Progenitor cell of endocrine pancreas (in vitro differentiated cells): ENCODE results near the gene DLGAP5. TPM values are rescaled to one million over a fixed set of nuclear protein-coding genes. Genes with fewer than 3 reads are reported as not detected.

Experiments used
- DNase-seq: peaks from one replicate; pipeline ENCODE4 v3.0.0; 2021; ENCODE audit warnings: low spot score; ENCODE audit not compliant: unreplicated experiment
- H3K27ac Mint-ChIP-seq: 2 replicates; pipeline ENCODE4 v1.8.0; 2021; ENCODE audit warnings: mild to moderate bottlenecking, moderate library complexity, mixed read lengths
- H3K27me3 Mint-ChIP-seq: 2 replicates; pipeline ENCODE4 v1.8.0; 2021; ENCODE audit warnings: mixed read lengths
- H3K36me3 Mint-ChIP-seq: 2 replicates; pipeline ENCODE4 v1.8.0; 2022; ENCODE audit warnings: mixed read lengths; ENCODE audit not compliant: insufficient read depth
- H3K4me1 Mint-ChIP-seq: 2 replicates; pipeline ENCODE4 v1.8.0; 2021; ENCODE audit warnings: low read depth, mixed read lengths
- H3K4me3 Mint-ChIP-seq: 2 replicates; pipeline ENCODE4 v1.8.0; 2021; ENCODE audit warnings: low read depth, mild to moderate bottlenecking, moderate library complexity, mixed read lengths
- H3K9me3 Mint-ChIP-seq: 2 replicates; pipeline ENCODE4 v1.8.0; 2021; ENCODE audit warnings: low read depth, mixed read lengths
- total RNA-seq: library from RNA; stranded (reverse); gene quantifications from 2 replicates; pipeline ENCODE4 v1.2.1, GENCODE V29; 2021
- TF ChIP-seq, protein P1 (sequence below): fragments of 200-600 bp; sonication (generic); IDR thresholded peaks from one replicate; pipeline ENCODE4 v1.5.0; 2021; ENCODE audit warnings: antibody characterized with exemption, mild to moderate bottlenecking; ENCODE audit not compliant: unreplicated experiment

DLGAP5 gene
- total RNA-seq, 1 donor from 2014 or later, result 31.2 TPM

DNA sequence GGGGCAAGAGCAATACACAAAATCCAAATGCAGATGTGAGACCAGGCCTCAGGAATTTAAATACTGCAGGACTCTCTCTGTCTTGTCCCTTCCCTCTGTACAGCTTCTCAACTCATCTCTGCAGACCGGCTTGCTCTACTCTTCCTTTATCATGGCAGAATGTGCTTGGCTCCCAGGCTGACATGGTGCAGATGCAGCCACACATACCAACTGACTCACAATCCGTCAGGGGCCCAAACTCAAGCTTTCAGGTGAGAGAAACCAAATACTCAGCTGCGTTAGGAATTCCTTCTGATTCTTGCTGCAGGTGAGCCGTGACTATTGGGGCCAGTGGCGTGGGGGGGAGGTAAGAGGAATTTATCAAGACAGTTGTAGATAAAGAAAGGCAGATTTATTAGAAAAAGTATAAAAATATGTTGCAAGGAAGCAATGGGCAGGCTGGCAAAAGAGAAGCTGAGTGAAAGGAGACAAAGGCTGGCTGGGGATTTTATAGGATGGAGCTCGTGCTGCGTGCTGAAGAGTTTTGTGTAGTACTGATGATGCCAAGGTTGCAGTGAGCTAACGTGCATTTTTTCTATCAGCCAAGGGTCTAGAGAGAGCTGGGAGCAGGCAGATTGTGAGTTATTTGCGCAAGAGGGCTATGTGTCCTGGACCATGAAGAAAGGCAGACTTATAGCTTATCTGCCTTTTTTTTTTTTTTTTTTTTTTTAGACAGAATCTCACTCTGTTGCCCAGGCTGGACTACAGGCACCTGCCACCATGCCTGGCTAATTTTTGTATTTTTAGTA, 67.3 kb downstream of the DLGAP5 start:
- H3K4me1 Mint-ChIP-seq, result peaks cover 35% of the 10 kb centered on the region
- no peak overlapping the region for H3K27ac Mint-ChIP-seq
- no peak overlapping the region for H3K4me3 Mint-ChIP-seq

DNA sequence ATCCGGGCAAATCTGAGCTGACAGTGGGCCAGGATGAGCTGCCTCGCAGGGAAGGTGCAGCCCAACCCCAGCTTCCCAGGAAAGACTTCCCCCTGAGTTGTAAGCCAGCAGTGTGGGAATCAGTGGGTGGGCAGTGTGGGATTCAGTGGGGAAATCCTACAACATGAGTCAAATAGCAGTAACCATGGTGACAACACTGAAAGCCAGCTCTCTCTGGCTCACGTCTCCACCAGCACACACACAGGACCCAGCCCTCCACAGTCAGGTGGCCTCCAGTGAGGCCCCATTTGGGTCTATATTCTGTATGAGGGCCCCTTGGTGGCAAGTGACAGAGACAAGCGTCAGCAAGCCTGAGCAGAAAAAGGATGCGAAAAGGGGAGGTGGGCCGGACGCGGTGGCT, 68.3 kb downstream of the DLGAP5 start:
- no peak for DNase-seq
- Mint-ChIP-seq H3K27ac (peak overlapping the region; percentile 31), H3K9me3 (no peaks in the 10 kb centered on the region), H3K27me3 (peaks cover 10% of the 10 kb centered on the region), H3K36me3 (no peaks in the 10 kb centered on the region), H3K4me3 (no peak overlapping the region), H3K4me1 (peaks cover 32% of the 10 kb centered on the region)
- TF ChIP-seq, protein P1, sequence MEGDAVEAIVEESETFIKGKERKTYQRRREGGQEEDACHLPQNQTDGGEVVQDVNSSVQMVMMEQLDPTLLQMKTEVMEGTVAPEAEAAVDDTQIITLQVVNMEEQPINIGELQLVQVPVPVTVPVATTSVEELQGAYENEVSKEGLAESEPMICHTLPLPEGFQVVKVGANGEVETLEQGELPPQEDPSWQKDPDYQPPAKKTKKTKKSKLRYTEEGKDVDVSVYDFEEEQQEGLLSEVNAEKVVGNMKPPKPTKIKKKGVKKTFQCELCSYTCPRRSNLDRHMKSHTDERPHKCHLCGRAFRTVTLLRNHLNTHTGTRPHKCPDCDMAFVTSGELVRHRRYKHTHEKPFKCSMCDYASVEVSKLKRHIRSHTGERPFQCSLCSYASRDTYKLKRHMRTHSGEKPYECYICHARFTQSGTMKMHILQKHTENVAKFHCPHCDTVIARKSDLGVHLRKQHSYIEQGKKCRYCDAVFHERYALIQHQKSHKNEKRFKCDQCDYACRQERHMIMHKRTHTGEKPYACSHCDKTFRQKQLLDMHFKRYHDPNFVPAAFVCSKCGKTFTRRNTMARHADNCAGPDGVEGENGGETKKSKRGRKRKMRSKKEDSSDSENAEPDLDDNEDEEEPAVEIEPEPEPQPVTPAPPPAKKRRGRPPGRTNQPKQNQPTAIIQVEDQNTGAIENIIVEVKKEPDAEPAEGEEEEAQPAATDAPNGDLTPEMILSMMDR, result no peak

More for the DNA sequence above, 67.3 kb downstream of the DLGAP5 start:
- Mint-ChIP-seq H3K9me3 (no peaks in the 10 kb centered on the region), H3K36me3 (no peaks in the 10 kb centered on the region), H3K27me3 (peaks cover 13% of the 10 kb centered on the region)
- TF ChIP-seq, protein P1, result no peak
- no peak for DNase-seq

DNA sequence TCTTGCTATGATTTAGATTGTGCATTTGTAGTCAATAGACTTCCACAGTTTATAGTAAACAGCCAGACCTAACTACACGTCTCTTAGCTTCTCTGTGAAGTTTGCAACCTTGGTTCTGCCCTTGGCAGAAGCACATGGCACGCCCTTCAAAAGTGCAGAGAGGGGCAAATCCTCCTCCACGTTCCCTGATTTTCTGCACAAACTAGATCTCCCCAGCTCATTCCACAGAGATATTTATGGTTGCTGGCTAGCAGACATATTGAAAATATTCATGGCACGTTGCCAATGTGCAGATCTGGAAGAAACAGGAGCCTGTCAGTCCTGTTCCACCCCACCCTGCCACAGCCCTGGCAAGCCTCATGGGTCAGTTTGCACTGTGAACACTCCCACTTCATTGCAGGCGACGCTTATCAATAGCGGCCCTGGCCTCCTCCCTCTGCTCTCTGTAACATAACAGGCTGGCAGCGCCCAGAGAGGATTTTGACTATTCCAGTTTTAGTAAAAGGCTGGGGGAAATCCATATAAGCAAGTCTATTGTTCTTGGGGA, 68.9 kb downstream of the DLGAP5 start:
- peaks cover 27% of the 10 kb centered on the region for H3K4me1 Mint-ChIP-seq
- H3K36me3 Mint-ChIP-seq, result no peaks in the 10 kb centered on the region
- no peak overlapping the region for H3K4me3 Mint-ChIP-seq
- TF ChIP-seq, protein P1, result no peak
- H3K27ac Mint-ChIP-seq, result peak overlapping the region; percentile 31
- H3K9me3 Mint-ChIP-seq, result no peaks in the 10 kb centered on the region
- peaks cover 10% of the 10 kb centered on the region for H3K27me3 Mint-ChIP-seq
- DNase-seq, result no peak

DNA sequence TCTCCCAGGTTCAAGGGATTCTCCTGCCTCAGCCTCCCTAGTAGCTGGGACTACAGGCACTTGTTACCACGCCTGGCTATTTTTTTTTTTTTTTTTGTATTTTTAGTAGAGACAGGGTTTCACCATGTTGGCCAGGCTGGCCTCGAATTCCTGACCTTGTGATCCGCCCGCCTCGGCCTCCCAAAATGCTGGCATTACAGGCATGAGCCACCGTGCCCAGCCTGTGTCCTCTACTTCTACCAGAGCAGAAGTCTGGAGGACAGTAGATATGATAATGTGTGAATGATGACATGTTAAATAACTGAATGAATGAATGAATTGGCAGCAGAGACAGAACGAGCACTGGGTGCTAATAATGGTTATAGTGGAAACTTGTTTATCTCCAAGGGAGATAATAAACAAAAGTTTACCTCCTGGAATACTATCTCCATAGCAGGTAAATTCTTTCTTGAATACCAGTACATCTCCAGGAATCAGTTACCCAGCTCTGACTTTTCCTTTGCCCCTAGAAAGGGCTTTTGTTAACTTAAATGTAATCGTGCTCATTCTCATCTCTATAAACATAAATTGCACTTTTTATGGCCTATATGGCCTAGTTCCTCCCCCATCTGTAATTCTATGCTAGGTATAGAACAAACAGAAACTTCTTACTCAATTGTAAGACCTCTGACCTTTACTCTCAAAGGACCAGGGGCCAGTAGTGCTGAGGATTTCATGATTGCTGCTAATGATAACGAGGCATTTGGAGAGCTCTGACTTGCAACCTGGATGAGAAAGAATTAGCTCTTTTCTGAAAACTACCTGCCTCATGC, 69.6 kb downstream of the DLGAP5 start:
- Mint-ChIP-seq H3K27me3 (peaks cover 7% of the 10 kb centered on the region), H3K4me3 (no peak overlapping the region), H3K36me3 (no peaks in the 10 kb centered on the region), H3K4me1 (peaks cover 21% of the 10 kb centered on the region), H3K9me3 (no peaks in the 10 kb centered on the region), H3K27ac (no peak overlapping the region)
- TF ChIP-seq, protein P1, result no peak
- DNase-seq, result no peak
